Astrocyte of the spinal cord (primary cell): ENCODE results near the gene CREG2.

Experiments
- DNase-seq: peaks from one replicate; pipeline ENCODE4 v3.0.0; 2011; ENCODE audit warnings: low read depth, low spot score
- H3K4me3 ChIP-seq: 2 replicates; pipeline ENCODE4 v1.5.1; 2011; ENCODE audit warnings: low read depth, mild to moderate bottlenecking, low read length, moderate library complexity
- CTCF ChIP-seq: IDR thresholded peaks from 2 replicates; pipeline ENCODE4 v1.5.1; 2012; ENCODE audit warnings: low read depth, mild to moderate bottlenecking, low read length, inconsistent platforms
- in situ Hi-C: cut with HindIII; loops from 2 replicates; pipeline ENCODE4 v1.10.0; 2017; ENCODE audit warnings: low sequenced_read_pairs

Gene CREG2

GRCh38 chr2:101410746-101411145, 23.4 kb upstream of the CREG2 start:
- no peak for DNase-seq
- in situ Hi-C loops, result no loop called here
- no peak for TF ChIP-seq CTCF
- no peak overlapping the region for H3K4me3 ChIP-seq

- TF ChIP-seq CTCF, result no peak
- no peak overlapping the region for H3K4me3 ChIP-seq
- no peak for DNase-seq
- in situ Hi-C loops, result no loop called here
Measured at GRCh38 chr2:101410114-101410513, 22.8 kb upstream of the CREG2 start.

- in situ Hi-C loops, result no loop called here
- H3K4me3 ChIP-seq, result no peak overlapping the region
- no peak for DNase-seq
- TF ChIP-seq CTCF, result no peak
Measured at GRCh38 chr2:101409699-101410098, 22.4 kb upstream of the CREG2 start.

GRCh38 chr2:101408925-101409324, 21.6 kb upstream of the CREG2 start:
- DNase-seq, result no peak
- no peak for TF ChIP-seq CTCF
- H3K4me3 ChIP-seq, result no peak overlapping the region
- in situ Hi-C loops, result no loop called here

- TF ChIP-seq CTCF, result no peak
- in situ Hi-C loops, result no loop called here
- no peak for DNase-seq
- H3K4me3 ChIP-seq, result no peak overlapping the region
Measured at GRCh38 chr2:101405351-101405899, 18.1 kb upstream of the CREG2 start.

GRCh38 chr2:101403745-101404144, 16.4 kb upstream of the CREG2 start:
- no peak overlapping the region for H3K4me3 ChIP-seq
- TF ChIP-seq CTCF, result no peak
- in situ Hi-C loops, result no loop called here
- DNase-seq, result no peak

GRCh38 chr2:101402630-101403029, 15.3 kb upstream of the CREG2 start:
- H3K4me3 ChIP-seq, result no peak overlapping the region
- in situ Hi-C loops, result no loop called here
- no peak for TF ChIP-seq CTCF

More at GRCh38 chr2:101402630-101403029, 15.3 kb upstream of the CREG2 start:
- no peak for DNase-seq
